Lung (tissue), 12 donors: ENCODE data around the gene CCDC148. TPM values are rescaled to one million over a fixed set of nuclear protein-coding genes. Genes with fewer than 3 reads are reported as not detected.

ENCODE experiments used
- ATAC-seq: fragments of 200-7000 bp; cut with Tn5 transposase; one replicate; pipeline ENCODE4 v1.9.1; 2020; ENCODE audit warnings: moderate number of reproducible peaks; ENCODE audit not compliant: insufficient read depth, low FRiP score
- DNase-seq, 3 donors: peaks; one replicate each; pipeline ENCODE4 v3.0.0-alpha.2; 2013 to 2017
- H3K27ac ChIP-seq, 2 donors: one replicate each; pipeline ENCODE4 v1.5.1; 2013; ENCODE audit warnings: mild to moderate bottlenecking in 2 of 2, moderate library complexity in 2 of 2, control low read depth in 1 of 2, inconsistent platforms in 1 of 2, low read depth in 1 of 2, low read length in 1 of 2
- H3K27me3 ChIP-seq, 3 donors: one replicate each; pipeline ENCODE4 v1.5.1; 2013; ENCODE audit warnings: low read length in 2 of 3; ENCODE audit not compliant: control insufficient read depth in 3 of 3, insufficient read depth in 3 of 3
- H3K36me3 ChIP-seq, 4 donors: one replicate each; pipeline ENCODE4 v1.5.1; 2013; ENCODE audit warnings: low read length in 4 of 4, mild to moderate bottlenecking in 1 of 4, moderate library complexity in 1 of 4; ENCODE audit not compliant: control insufficient read depth in 4 of 4, insufficient read depth in 4 of 4
- H3K4me1 ChIP-seq, 5 donors: one replicate each; pipeline ENCODE4 v1.5.1; 2013; ENCODE audit warnings: low read length in 5 of 5, mild to moderate bottlenecking in 2 of 5, moderate library complexity in 1 of 5; ENCODE audit not compliant: control insufficient read depth in 5 of 5, insufficient read depth in 5 of 5
- H3K4me3 ChIP-seq: one replicate; pipeline ENCODE4 v1.5.1; 2013; ENCODE audit warnings: mild to moderate bottlenecking, control low read depth, moderate library complexity
- H3K9ac ChIP-seq, 2 donors: one replicate each; pipeline ENCODE4 v1.5.1; 2013; ENCODE audit warnings: low read length in 2 of 2, control low read depth in 1 of 2; ENCODE audit not compliant: insufficient read depth in 1 of 2
- H3K9me3 ChIP-seq, 4 donors: one replicate each; pipeline ENCODE4 v1.5.1; 2013; ENCODE audit warnings: low read length in 3 of 4, mild to moderate bottlenecking in 1 of 4, moderate library complexity in 1 of 4; ENCODE audit not compliant: control insufficient read depth in 4 of 4, insufficient read depth in 3 of 4
- WGBS, 2 donors: extraction: QIAGEN DNeasy Blood & Tissue Kit; methylation state at CpG; one replicate each; pipeline ENCODE4 v1.1.7; 2013; 5-methylcytosine and 5-hydroxymethylcytosine counted together
- polyA plus RNA-seq, 2 donors: library from polyadenylated mRNA; stranded (reverse); fragments of 200-250 nt; gene quantifications; one replicate each; pipeline ENCODE4 v1.2.1, GENCODE V29; 2013
- total RNA-seq, 2 donors: library from RNA; depleted of rRNA in 1 of 2; stranded (reverse); fragments of >200 nt in 1 of 2; gene quantifications; one replicate each; pipeline ENCODE4 v1.2.1, GENCODE V29; 2014 to 2021
- TF ChIP-seq, protein P1 (sequence below): IDR thresholded peaks from 2 replicates; pipeline ENCODE4 v1.5.1; 2012; ENCODE audit warnings: mild to moderate bottlenecking; ENCODE audit errors: control extremely low read depth, extremely low read depth
- donor health status: control.
- donor health status: control.
- donor health status: Bipolar disorder and iron deficiency.
- donor health status: healthy.
- donor health status: DM: yes; HTN: yes; CAD: no.

The CCDC148 gene
- total and polyA plus RNA-seq, 4 donors, result 0.61 to 8.6 (median 2.5) TPM

GRCh38 chr2:158321264-158321663, 135.3 kb downstream of the CCDC148 start:
- Histone ChIP-seq H3K27ac (no peak overlapping the region), H3K4me3 (no peak overlapping the region), H3K27me3 (no peaks in the 10 kb centered on the region), H3K36me3 (no peaks in the 10 kb centered on the region), H3K9ac (no peak overlapping the region), H3K9me3 (no peaks in the 10 kb centered on the region), H3K4me1 (peaks cover 0 to 7% (median under 1%) of the 10 kb centered on the region in 5 donors)
- TF ChIP-seq, protein P1, sequence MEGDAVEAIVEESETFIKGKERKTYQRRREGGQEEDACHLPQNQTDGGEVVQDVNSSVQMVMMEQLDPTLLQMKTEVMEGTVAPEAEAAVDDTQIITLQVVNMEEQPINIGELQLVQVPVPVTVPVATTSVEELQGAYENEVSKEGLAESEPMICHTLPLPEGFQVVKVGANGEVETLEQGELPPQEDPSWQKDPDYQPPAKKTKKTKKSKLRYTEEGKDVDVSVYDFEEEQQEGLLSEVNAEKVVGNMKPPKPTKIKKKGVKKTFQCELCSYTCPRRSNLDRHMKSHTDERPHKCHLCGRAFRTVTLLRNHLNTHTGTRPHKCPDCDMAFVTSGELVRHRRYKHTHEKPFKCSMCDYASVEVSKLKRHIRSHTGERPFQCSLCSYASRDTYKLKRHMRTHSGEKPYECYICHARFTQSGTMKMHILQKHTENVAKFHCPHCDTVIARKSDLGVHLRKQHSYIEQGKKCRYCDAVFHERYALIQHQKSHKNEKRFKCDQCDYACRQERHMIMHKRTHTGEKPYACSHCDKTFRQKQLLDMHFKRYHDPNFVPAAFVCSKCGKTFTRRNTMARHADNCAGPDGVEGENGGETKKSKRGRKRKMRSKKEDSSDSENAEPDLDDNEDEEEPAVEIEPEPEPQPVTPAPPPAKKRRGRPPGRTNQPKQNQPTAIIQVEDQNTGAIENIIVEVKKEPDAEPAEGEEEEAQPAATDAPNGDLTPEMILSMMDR, result no peak
- 55 to 76% methylated on average over 3 of the region's 3 CpGs for WGBS, 2 donors
- ATAC-seq, result no peak
- DNase-seq, result peak; percentile 23 to 66 (median 61)

GRCh38 chr2:158319269-158319668, 137.3 kb downstream of the CCDC148 start:
- no peak overlapping the region for H3K9ac ChIP-seq
- no peak overlapping the region for H3K4me3 ChIP-seq
- DNase-seq (no peak), ATAC-seq (no peak)
- H3K27me3 ChIP-seq, result no peaks in the 10 kb centered on the region
- H3K4me1 ChIP-seq, result peaks cover 0 to 10% (median 2%) of the 10 kb centered on the region in 5 donors
- H3K36me3 ChIP-seq, result no peaks in the 10 kb centered on the region
- H3K27ac ChIP-seq, result no peak overlapping the region
- WGBS, 2 donors, result 51 to 61% methylated on average over 1 of the region's 1 CpG
- TF ChIP-seq, protein P1, result no peak
- no peaks in the 10 kb centered on the region for H3K9me3 ChIP-seq

GRCh38 chr2:158317642-158318041, 138.9 kb downstream of the CCDC148 start:
- H3K9ac ChIP-seq, result no peak overlapping the region
- no peaks in the 10 kb centered on the region for H3K27me3 ChIP-seq
- H3K27ac ChIP-seq, result no peak overlapping the region
- no peaks in the 10 kb centered on the region for H3K9me3 ChIP-seq
- no peaks in the 10 kb centered on the region for H3K36me3 ChIP-seq
- H3K4me3 ChIP-seq, result no peak overlapping the region
- peaks cover 0 to 13% (median 2%) of the 10 kb centered on the region in 5 donors for H3K4me1 ChIP-seq
- DNase-seq (no peak), ATAC-seq (no peak)
- WGBS, 2 donors, result 96 to 100% methylated on average over 2 of the region's 2 CpGs
- TF ChIP-seq, protein P1, result no peak

DNA sequence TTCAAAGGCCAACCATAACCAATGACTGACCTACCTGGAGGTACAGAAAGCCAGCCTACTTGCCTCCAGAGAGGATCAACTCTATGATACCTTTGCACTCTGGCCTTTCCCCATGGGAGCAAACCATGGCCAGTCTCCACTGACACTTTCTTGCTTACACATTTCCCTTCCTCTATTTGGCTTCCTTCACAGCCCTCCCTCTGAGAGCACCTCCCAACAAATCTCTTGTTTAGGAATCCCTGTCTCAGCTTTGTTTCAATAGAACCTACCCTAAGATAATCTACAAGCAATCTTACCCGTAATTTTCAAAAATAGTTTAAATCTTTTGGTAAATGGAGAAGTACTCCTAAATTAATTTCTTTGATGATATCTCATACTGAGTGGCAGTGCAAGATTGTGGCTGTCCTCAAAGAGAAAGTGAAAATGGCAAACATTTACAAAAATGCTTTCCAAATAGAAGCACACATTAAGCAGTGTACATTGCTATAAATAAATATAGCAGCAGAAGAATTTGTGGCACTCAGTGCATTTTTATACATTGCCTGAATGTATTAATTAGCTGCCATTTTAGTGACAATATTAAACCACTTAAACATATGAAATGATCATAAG, 140.6 kb downstream of the CCDC148 start:
- peaks cover 0 to 13% (median 0%) of the 10 kb centered on the region in 5 donors for H3K4me1 ChIP-seq
- DNase-seq, result peak in 2 of 3 donors; percentile 35 to 56
- ATAC-seq, result no peak
- 35 to 41% methylated on average over 1 of the region's 1 CpG for WGBS, 2 donors
- TF ChIP-seq, protein P1, result no peak
- no peaks in the 10 kb centered on the region for H3K36me3 ChIP-seq
- no peaks in the 10 kb centered on the region for H3K9me3 ChIP-seq
- no peak overlapping the region for H3K27ac ChIP-seq
- no peak overlapping the region for H3K4me3 ChIP-seq
- H3K27me3 ChIP-seq, result no peaks in the 10 kb centered on the region
- no peak overlapping the region for H3K9ac ChIP-seq
